KOPT-K1 (cell line): ENCODE measurements around the gene LRCH4.
A peak's percentile ranks its signal among the peaks of the same experiment; 100 is the strongest.

Experiments used
- H3K27ac ChIP-seq: fragments of 200-600 bp; sonication (generic); 2 replicates; pipeline ENCODE4 v1.5.1; 2016; ENCODE audit warnings: antibody characterized with exemption, mild to moderate bottlenecking, low read depth, low read length; ENCODE audit not compliant: poor library complexity, severe bottlenecking
- H3K36me3 ChIP-seq: fragments of 200-600 bp; sonication (generic); 2 replicates; pipeline ENCODE4 v1.5.1; 2017; ENCODE audit warnings: antibody characterized with exemption, mild to moderate bottlenecking, low read length, moderate library complexity; ENCODE audit not compliant: insufficient read depth
- H3K9me3 ChIP-seq: fragments of 200-600 bp; sonication (generic); 2 replicates; pipeline ENCODE4 v1.5.1; 2017; ENCODE audit warnings: antibody characterized with exemption, low read length, mild to moderate bottlenecking; ENCODE audit not compliant: insufficient read depth, poor library complexity, severe bottlenecking

The LRCH4 gene

DNA sequence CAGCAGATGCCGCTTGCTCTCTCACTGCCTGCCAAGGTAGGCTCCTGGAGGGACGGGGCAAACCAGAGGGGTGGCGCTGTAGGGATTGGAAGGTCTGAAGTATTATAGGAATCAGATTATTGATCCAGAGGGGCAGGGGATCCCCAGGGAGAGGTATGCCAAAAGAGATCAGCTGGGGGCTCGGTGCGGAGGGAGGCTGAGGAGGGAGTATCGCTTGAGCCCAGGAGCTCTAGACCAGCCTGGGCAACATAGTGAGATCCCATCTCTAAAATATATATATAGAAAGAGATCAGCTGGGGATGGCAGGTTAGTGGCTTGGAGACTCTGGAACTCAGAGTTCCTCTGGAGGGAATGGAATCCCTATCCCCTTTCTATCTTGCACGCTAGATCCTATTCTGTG, 9.3 kb upstream of the LRCH4 start:
- Histone ChIP-seq H3K36me3 (no peaks in the 10 kb centered on the region), H3K9me3 (no peaks in the 10 kb centered on the region), H3K27ac (no peak overlapping the region)

DNA sequence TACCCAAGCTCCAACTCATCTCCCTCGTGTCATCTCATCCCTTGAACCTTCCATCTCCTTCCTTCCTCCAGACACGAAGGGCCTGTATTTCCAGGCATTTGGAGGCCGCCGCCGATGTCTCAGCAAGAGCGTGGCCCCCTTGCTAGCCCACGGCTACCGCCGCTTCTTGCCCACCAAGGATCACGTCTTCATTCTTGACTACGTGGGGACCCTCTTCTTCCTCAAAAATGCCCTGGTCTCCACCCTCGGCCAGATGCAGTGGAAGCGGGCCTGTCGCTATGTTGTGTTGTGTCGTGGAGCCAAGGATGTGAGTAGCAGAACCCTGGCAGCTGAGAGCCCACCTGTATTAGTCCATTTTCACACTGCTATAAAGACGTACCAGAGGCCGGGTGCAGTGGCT, 5.7 kb upstream of the LRCH4 start:
- H3K27ac ChIP-seq, result no peak overlapping the region
- no peaks in the 10 kb centered on the region for H3K9me3 ChIP-seq
- no peaks in the 10 kb centered on the region for H3K36me3 ChIP-seq

DNA sequence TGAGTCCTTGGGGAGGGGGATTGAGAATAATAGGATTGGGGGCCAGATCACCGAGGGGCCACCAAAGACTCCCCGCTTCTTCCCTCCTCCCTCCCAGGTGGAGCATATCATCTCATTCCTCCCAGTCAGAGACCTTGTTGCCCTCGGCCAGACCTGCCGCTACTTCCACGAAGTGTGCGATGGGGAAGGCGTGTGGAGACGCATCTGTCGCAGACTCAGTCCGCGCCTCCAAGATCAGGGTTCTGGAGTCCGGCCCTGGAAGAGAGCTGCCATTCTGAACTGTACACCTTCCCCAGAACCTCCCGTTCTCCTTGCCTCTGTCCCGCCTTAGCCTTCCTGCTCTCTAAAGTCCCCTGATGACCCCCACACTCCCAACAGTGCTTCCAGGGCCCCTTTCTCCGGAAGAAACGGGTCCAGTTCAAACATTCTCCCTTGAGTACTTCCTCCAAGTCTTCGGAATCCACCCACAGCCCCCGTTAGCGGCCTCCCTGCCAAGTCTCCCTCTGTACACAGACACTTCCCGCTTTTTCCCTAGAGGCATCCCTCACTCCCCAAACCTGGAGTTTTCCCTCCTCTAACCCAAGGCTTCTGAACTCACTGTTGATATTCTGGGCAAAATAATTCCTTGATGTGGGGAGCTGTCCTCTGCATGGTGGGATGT, 4.3 kb upstream of the LRCH4 start:
- no peaks in the 10 kb centered on the region for H3K9me3 ChIP-seq
- H3K36me3 ChIP-seq, result no peaks in the 10 kb centered on the region
- H3K27ac ChIP-seq, result no peak overlapping the region

DNA sequence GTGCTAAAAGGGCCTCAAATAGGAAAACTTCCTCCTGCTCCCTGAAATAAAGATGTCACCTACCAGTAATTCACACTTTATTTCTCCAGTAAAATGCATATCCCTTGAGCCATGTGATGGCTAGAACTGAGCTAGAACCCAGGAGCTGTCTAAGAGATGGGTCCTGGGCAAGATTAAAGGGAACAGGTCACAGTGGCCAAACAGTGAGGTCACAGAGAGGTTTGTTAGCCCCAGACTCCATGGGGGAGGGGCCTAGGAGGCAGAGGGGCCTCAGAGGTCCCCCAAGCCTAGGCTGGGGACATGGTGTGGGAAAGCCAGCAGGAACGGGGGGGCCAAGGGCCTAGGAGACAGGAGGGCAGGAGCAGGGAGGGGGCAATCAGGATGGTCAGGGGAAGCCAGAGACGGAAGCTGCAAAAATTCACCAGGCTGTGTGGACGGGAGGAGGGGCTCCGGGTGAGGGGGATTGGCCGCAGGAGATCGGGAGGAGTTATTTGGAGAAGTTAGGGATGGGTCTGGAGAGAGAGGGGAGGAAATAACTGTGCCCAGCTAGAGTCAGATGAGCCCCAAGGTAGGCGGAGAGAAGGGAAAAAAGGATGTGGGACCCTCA, 3.5 kb upstream of the LRCH4 start:
- H3K27ac ChIP-seq, result no peak overlapping the region
- no peaks in the 10 kb centered on the region for H3K36me3 ChIP-seq
- no peaks in the 10 kb centered on the region for H3K9me3 ChIP-seq

DNA sequence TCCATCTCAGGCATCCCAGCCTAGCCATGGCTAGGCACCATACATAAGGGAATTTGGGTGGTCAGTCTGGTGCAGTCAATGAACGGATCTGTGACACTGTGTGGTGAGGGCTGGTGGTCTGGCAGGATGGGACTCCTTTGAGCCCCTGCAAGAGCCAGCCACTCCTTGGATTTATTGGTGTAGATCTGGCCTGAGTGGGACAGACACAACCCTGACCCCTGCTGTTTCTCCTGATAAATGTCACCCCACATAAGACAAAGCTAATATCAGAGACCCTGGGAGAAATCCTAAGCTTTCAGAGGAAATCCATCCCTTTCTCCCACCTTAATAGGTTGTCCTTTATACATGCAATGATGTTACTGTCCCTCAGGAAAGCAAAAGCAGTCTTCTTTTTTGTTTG, 2.5 kb upstream of the LRCH4 start:
- H3K27ac ChIP-seq, result no peak overlapping the region
- no peaks in the 10 kb centered on the region for H3K9me3 ChIP-seq

DNA sequence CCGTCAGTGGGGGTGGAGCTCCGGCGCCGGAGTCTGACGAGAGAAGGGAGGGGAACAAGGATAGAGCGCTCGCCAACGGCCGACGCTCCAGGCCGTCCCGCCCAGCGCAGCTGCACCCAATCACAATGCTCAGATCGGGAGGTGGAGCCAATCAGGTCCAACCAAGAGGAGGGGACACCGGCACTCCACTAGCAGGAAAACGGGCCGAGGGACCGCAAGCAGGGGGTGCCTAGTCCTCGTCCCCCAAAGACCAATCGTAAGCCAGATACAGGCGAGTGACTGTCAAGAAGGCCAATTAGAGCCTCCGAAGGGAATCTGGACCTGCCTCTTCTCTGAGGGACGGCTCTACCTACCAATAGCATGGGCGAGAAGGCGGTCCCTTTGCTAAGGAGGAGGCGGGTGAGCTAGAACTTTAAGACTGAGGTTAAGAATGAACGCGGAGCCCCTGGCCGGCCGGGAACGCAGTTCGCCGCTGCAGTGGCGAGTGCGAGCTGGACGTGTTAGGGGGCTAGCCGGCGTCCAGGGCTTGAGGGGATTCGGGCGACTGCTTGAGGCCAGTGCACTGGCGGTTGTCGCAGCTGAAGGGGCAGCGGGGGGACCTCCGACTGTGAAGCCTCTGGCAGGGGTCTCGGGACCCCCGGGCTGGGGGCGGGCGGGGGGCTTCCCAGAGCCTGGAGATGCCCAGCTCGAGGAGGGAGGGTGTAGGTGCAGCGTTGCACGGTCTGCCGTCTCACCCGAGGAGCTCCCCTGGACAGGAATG, 517 bp upstream of the LRCH4 start, which contains the start of gene FBXO24:
Gene FBXO24, plus strand, starts transcription at position 63 of the 760 bp plus-strand sequence. Its CDS starts 298 bp downstream, at position 361.
- Histone ChIP-seq H3K9me3 (no peaks in the 10 kb centered on the region), H3K36me3 (peaks cover 16% of the 10 kb centered on the region), H3K27ac (peak within 1 kb of the TSS; percentile 95)

More for the DNA sequence above, 2.5 kb upstream of the LRCH4 start:
- no peaks in the 10 kb centered on the region for H3K36me3 ChIP-seq

DNA sequence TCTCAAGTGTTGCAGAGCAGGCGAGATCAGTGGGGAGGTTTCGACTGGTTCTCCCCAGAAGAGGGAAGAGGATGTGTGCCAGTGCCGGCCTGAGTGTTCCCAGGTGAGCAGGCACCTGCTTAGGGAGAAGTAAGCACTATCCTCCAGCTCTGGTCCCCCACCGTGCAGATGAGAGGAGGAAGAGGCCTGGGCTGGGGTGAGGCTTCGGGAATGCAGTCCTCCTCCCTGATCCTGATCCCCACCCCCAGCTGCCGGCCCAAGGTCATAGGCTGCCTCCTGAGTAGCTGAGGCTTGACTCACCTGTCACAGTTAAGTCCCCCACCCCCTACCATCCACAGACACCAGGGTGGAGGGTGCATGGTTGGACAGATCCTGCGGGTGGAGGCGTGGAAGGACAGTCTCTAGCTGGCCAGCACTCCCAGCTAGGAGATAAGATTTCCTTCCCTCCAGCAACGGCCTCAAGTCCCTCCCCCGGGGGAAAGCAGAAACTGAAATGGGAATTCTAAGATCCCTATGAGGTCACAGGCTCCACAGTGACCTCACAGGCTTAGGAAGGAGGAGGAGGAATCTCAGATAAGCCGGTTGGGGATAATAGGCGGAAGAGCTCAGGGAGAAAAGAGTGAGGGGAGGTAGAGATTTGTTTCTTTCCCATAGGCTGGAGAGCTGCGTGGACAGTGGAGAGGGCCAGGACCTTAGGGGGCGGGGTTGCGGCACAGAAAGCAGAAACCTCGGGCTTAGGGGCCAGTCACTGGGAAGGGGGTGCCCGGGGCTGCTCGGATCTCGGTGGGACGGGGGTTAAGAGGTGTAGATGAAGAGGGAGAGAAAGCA, 1.0 kb downstream of the LRCH4 start:
- Histone ChIP-seq H3K36me3 (peaks cover 31% of the 10 kb centered on the region), H3K9me3 (no peaks in the 10 kb centered on the region), H3K27ac (peak overlapping the region; percentile 95)

DNA sequence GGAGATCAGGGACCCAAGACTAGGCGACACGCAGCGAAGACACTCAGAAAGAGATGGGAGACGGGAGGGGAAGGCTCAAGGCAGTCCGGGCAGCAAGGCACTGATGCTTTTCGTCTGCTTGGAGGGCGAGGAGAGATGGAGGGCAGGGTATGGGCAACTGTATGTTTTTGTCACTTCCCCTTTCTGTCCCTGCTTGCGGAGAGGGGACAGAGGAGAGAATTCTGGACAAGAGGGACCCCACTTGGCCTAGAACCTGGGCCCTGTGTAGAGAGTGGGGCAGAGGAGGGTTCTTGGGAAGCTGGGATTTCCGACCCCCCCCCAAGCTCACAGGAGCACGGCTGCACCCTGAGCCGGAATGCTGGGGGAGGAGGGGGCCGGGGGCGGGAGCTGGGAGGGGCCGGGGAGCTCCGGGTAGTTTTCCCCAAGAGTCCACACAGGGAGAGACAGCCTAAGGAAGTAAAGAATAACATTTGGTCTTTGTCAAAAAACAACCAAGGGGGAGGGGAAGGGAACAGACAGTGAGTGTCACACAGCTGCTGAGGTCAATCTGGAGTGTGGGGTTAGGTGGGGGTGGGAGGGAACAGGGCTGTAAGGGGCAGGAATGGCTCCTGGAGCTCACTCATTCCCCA, 1.8 kb downstream of the LRCH4 start:
- Histone ChIP-seq H3K36me3 (peaks cover 38% of the 10 kb centered on the region), H3K27ac (peak overlapping the region; percentile 95), H3K9me3 (no peaks in the 10 kb centered on the region)

DNA sequence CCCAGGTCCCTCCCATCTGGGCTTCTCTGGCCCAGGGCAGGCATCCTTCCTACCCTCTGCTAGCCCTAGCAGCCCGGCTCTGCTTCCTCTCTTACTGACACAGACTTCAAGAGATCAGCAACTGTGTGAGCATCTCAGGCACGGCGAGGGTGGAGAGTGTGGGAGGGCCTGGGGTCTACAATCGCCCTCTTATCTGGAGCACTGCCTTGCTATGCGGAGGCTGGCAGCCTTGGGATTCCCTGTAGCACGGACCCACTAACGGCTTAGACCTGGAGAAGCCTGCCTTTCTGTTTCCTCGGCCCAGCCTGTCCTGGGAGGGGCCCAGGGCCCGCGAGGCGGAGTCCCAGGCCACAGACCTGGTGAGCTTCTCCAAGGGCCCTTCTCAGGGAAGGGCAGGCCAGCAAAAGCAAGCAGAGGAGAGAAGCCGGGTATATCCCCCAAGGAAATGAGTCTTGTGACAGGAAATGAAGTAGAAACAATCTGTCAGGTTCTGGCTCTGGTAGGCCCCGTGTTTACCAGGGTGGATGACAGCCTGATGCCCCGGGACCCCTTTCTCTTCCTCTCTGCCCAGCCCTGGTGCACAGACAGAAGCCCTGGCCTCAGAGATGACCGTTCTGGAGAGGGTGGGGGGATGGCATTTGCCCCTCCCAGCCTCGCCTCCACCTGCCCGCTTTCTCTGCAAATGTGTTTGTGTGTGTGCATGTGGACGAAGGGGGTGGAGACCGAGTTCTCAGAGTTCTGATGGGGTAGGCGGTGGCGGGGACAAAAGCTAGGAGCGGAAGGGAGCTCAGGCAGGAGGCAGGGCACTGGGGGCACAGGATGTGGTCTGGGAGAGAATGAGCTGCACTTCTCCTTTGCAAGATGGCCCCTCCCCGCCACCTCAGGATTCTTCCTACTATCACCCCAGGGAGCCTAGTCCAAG, 2.5 kb downstream of the LRCH4 start:
- H3K27ac ChIP-seq, result peak overlapping the region; percentile 95

DNA sequence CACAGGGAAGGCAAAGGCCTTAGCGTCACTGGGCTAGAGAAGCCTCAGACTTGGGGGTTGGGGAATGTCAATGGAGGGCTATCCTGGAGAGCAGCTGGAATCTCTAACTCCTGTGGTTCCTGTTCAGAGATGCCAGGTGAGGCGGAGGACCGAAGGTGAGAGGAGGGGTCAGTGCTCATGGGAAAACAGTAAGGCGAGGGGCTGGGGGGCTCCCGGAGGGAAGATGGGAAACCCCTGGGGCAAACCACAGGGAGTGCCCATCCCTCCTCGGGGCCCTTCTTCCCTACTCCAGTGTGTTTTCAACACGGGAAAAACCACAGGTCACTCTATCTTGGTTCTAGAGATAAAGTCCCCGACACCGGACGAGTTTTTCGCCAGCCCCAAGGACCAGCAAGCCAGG, 3.3 kb downstream of the LRCH4 start:
- Histone ChIP-seq H3K36me3 (peaks cover 54% of the 10 kb centered on the region), H3K9me3 (no peaks in the 10 kb centered on the region), H3K27ac (peak overlapping the region; percentile 95)

More for the DNA sequence above, 2.5 kb downstream of the LRCH4 start:
- H3K36me3 ChIP-seq, result peaks cover 46% of the 10 kb centered on the region
- H3K9me3 ChIP-seq, result no peaks in the 10 kb centered on the region

DNA sequence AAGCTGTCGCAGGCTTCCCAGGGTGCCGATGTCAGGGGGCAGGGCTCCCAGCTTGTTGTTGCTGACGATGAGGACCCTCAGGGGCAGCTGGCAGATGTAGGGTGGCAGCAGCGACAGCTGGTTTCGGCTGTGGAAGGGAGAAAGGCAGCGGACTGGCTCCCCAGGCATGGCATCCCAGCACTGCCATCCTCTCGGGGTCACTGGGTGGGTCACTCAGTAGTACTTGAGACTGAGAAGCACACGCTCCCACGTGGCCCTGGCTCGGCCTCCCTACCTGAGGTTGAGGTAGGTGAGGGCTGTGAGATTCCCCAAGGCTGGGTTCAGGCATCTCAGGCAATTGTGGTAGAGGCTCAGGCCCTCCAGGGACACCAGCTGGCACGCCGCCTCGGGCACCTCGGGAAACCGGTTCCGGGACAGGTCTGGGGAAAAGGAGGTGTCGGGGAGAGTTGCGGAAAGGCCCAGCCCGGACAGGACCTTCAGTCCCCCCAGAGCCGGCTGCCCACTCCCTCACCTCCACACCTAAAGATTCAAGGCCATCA, 3.8 kb downstream of the LRCH4 start:
- no peaks in the 10 kb centered on the region for H3K9me3 ChIP-seq
- peaks cover 59% of the 10 kb centered on the region for H3K36me3 ChIP-seq
- peak overlapping the region; percentile 95 for H3K27ac ChIP-seq

DNA sequence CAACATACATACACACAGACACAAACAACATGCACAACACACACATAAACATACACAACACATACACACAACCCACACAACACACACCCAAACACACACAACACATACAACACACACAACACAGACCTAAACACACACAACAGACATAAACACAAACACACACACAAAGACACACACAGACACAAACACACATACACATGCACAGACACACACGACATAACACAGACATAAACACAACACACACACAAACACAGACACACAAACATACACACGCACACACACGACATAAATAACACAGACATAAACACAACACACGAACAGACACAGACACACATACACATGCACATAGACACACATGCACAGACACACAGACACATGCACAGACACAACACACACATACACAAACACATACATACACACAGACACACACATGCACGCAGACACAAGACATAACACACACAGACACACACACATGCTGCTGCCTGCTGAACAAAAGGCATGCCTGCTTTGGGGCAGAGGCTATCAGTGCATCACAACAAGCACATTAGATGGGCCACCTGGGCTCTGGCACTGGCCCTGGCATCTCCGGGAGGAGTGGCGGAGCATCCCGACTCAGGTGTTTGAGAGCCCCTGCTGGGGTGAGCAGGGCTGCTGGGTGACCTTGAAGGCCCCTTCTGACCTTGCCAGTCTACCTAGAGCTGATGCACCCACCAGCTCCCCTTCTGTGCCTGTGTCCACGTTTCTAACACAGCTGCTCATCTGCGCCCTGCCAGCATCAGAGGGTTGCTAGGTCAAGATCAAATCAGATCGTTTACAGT, 5.3 kb downstream of the LRCH4 start:
- no peaks in the 10 kb centered on the region for H3K9me3 ChIP-seq
- H3K36me3 ChIP-seq, result peaks cover 73% of the 10 kb centered on the region
- no peak overlapping the region for H3K27ac ChIP-seq
